ENCODE measurements around the gene THNSL1. TPM values are rescaled to one million over a fixed set of nuclear protein-coding genes. Genes with fewer than 3 reads are reported as not detected.

Gene THNSL1
- total and polyA plus RNA-seq, 2 donors (not counting 1 experiment from before 2014, with no cell fraction given): 1.6 to 4.3 TPM

GRCh38 chr10:25057886-25058285 lies 41.5 kb downstream of the THNSL1 start:
- H3K27ac ChIP-seq (ENCODE audit: insufficient read depth, low read length): no peak overlapping the region

GRCh38 chr10:25059990-25060389 lies 43.6 kb downstream of the THNSL1 start:
- no peaks in the 10 kb centered on the region for H3K9me3 ChIP-seq (ENCODE audit: control insufficient read depth, insufficient read depth, low read depth, low read length)
- TF ChIP-seq EZH2 (IDR thresholded peaks at IDR 0.05; ENCODE audit: low read length, missing control alignments) (no peak), CTCF (conservative IDR thresholded peaks at IDR 0.05 in 1 of 2, IDR thresholded peaks at IDR 0.05 in 1 of 2; ENCODE audit: low read depth in 1 of 2, low read length in 2 of 2) (no peak)
- peak; percentile 51 to 93 for DNase-seq (ENCODE audit: low read depth in 2 of 2)
- no peak overlapping the region for H3K9ac ChIP-seq (ENCODE audit: insufficient read depth, low read length)
- H3K36me3 ChIP-seq (ENCODE audit: control insufficient read depth, insufficient read depth, low read length): no peaks in the 10 kb centered on the region
- no peaks in the 10 kb centered on the region for H3K79me2 ChIP-seq (ENCODE audit: control insufficient read depth, insufficient read depth, low read length)
- H3K4me2 ChIP-seq (ENCODE audit: extremely low read depth, insufficient read depth, low read length): no peak overlapping the region
- H3K27ac ChIP-seq (ENCODE audit: insufficient read depth, low read length): no peak overlapping the region
- no peak overlapping the region for H3K4me3 ChIP-seq (replicated peaks in 1 of 4; ENCODE audit: control extremely low read depth in 1 of 4, insufficient read depth in 1 of 4, low read depth in 3 of 4, low read length in 4 of 4)
- no peaks in the 10 kb centered on the region for H3K27me3 ChIP-seq (ENCODE audit: control insufficient read depth, insufficient read depth, low read length)
- H4K20me1 ChIP-seq (ENCODE audit: control insufficient read depth, extremely low read depth, insufficient read depth, low read length): no peaks in the 10 kb centered on the region
- H2AFZ ChIP-seq (ENCODE audit: low read length): no peak overlapping the region
- no peaks in the 10 kb centered on the region for H3K4me1 ChIP-seq (ENCODE audit: control insufficient read depth, extremely low read depth, insufficient read depth, low read length)

More at GRCh38 chr10:25057886-25058285, 41.5 kb downstream of the THNSL1 start:
- no peaks in the 10 kb centered on the region for H3K27me3 ChIP-seq (ENCODE audit: control insufficient read depth, insufficient read depth, low read length)
- TF ChIP-seq EZH2 (IDR thresholded peaks at IDR 0.05; ENCODE audit: low read length, missing control alignments): no peak
- no peak for TF ChIP-seq CTCF (conservative IDR thresholded peaks at IDR 0.05 in 1 of 2, IDR thresholded peaks at IDR 0.05 in 1 of 2; ENCODE audit: low read depth in 1 of 2, low read length in 2 of 2)
- H4K20me1 ChIP-seq (ENCODE audit: control insufficient read depth, extremely low read depth, insufficient read depth, low read length): no peaks in the 10 kb centered on the region
- H3K79me2 ChIP-seq (ENCODE audit: control insufficient read depth, insufficient read depth, low read length): no peaks in the 10 kb centered on the region
- no peaks in the 10 kb centered on the region for H3K4me1 ChIP-seq (ENCODE audit: control insufficient read depth, extremely low read depth, insufficient read depth, low read length)
- no peak for DNase-seq (ENCODE audit: low read depth in 2 of 2)
- H3K9ac ChIP-seq (ENCODE audit: insufficient read depth, low read length): no peak overlapping the region
- H2AFZ ChIP-seq (ENCODE audit: low read length): no peak overlapping the region
- H3K4me3 ChIP-seq (replicated peaks in 1 of 4; ENCODE audit: control extremely low read depth in 1 of 4, insufficient read depth in 1 of 4, low read depth in 3 of 4, low read length in 4 of 4): no peak overlapping the region
- no peaks in the 10 kb centered on the region for H3K36me3 ChIP-seq (ENCODE audit: control insufficient read depth, insufficient read depth, low read length)
- H3K4me2 ChIP-seq (ENCODE audit: extremely low read depth, insufficient read depth, low read length): no peak overlapping the region
- no peaks in the 10 kb centered on the region for H3K9me3 ChIP-seq (ENCODE audit: control insufficient read depth, insufficient read depth, low read depth, low read length)

DNA sequence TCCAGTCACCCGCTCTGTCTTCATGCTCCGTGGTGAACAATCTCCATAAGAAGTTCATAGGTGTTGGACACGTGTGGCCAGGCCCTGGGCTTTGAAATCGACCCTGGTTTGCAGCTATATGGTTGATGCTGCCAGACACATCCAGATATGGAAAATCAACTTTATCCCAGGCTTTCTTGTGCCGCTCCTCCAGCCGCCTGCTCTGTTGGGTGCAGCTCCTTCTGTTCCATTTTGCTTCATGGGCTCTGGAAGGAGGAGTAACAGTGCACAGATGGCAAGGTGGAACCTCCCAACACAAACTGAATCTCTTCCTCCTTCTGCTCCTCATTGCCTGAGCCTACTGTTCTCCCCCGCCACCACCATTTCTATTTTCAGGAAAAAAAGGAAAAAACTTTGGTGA lies 44.7 kb downstream of the THNSL1 start:
- no peaks in the 10 kb centered on the region for H3K27me3 ChIP-seq (ENCODE audit: control insufficient read depth, insufficient read depth, low read length)
- no peaks in the 10 kb centered on the region for H3K36me3 ChIP-seq (ENCODE audit: control insufficient read depth, insufficient read depth, low read length)
- no peak overlapping the region for H3K4me2 ChIP-seq (ENCODE audit: extremely low read depth, insufficient read depth, low read length)
- TF ChIP-seq EZH2 (IDR thresholded peaks at IDR 0.05; ENCODE audit: low read length, missing control alignments): no peak
- no peak for TF ChIP-seq CTCF (conservative IDR thresholded peaks at IDR 0.05 in 1 of 2, IDR thresholded peaks at IDR 0.05 in 1 of 2; ENCODE audit: low read depth in 1 of 2, low read length in 2 of 2)
- no peaks in the 10 kb centered on the region for H3K4me1 ChIP-seq (ENCODE audit: control insufficient read depth, extremely low read depth, insufficient read depth, low read length)
- no peak overlapping the region for H2AFZ ChIP-seq (ENCODE audit: low read length)
- H3K27ac ChIP-seq (ENCODE audit: insufficient read depth, low read length): no peak overlapping the region
- no peak overlapping the region for H3K4me3 ChIP-seq (replicated peaks in 1 of 4; ENCODE audit: control extremely low read depth in 1 of 4, insufficient read depth in 1 of 4, low read depth in 3 of 4, low read length in 4 of 4)
- H4K20me1 ChIP-seq (ENCODE audit: control insufficient read depth, extremely low read depth, insufficient read depth, low read length): no peaks in the 10 kb centered on the region
- no peaks in the 10 kb centered on the region for H3K9me3 ChIP-seq (ENCODE audit: control insufficient read depth, insufficient read depth, low read depth, low read length)
- H3K9ac ChIP-seq (ENCODE audit: insufficient read depth, low read length): no peak overlapping the region
- no peaks in the 10 kb centered on the region for H3K79me2 ChIP-seq (ENCODE audit: control insufficient read depth, insufficient read depth, low read length)
- no peak for DNase-seq (ENCODE audit: low read depth in 2 of 2)
